ENCODE results near the gene BRIP1. TPM values are rescaled to one million over a fixed set of nuclear protein-coding genes. Genes with fewer than 3 reads are reported as not detected.

BRIP1 gene
- polyA plus RNA-seq, 1 of the 3 experiments (the other 2 are of a cell fraction): 2.0 TPM

DNA sequence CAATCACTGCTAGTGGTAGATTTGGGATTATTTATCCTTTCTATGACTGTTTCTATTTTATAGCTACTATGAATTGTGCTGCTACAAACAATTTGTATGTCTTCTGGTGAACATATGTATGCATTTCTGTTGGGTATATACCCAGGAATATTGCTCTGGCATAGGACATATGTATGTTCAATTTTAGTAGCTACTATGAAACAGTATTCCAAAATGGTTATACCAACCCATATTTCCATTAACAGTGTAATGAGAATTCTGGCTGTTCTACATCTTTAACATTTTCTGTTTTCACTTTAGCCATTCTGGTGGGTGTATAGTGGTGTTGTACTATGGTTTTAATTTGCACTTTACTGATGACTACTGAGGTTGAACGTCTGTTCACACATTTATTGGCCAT, 214.7 kb downstream of the BRIP1 start (continued):
- TF ChIP-seq, protein P1, sequence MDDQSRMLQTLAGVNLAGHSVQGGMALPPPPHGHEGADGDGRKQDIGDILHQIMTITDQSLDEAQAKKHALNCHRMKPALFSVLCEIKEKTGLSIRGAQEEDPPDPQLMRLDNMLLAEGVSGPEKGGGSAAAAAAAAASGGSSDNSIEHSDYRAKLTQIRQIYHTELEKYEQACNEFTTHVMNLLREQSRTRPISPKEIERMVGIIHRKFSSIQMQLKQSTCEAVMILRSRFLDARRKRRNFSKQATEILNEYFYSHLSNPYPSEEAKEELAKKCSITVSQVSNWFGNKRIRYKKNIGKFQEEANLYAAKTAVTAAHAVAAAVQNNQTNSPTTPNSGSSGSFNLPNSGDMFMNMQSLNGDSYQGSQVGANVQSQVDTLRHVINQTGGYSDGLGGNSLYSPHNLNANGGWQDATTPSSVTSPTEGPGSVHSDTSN (IDR thresholded peaks at IDR 0.05): no peak

DNA sequence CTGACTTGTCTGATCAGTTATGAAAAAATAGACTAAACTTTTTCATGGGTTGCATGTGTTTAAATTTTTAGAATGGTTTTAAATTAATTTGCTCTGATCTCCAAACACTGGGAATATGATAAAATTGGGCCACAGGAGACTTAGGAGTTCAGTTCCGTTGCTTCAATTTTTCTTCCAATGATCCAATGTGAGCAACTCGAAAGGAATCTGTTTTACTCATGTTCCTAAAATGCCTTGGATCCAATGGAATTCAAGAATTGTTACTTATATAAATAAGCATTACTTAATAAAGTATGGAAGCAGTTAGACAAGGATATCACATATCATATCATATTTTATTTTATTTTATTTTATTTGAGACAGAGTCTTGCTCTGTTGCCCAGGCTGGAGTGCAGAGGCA, 216.3 kb downstream of the BRIP1 start:
- TF ChIP-seq NFIC (IDR thresholded peaks at IDR 0.05; ENCODE audit: borderline replicate concordance) (no peak), TEAD4 (IDR thresholded peaks at IDR 0.05; ENCODE audit: borderline replicate concordance, insufficient read depth) (no peak), JUND (IDR thresholded peaks at IDR 0.05) (peak; percentile 56), POLR2AphosphoS5 (IDR thresholded peaks at IDR 0.05; ENCODE audit: low read depth, low read length) (no peak), MEF2A (IDR thresholded peaks at IDR 0.05; ENCODE audit: borderline replicate concordance, low read depth) (0 out of 2 replicates have a peak, but pooled peaks have one; percentile 21), EP300 (IDR thresholded peaks at IDR 0.05; ENCODE audit: borderline replicate concordance in 1 of 2, low read depth in 1 of 2, low read length in 1 of 2) (no peak), FOSL2 (IDR thresholded peaks at IDR 0.05; ENCODE audit: borderline replicate concordance, low read depth) (peak; percentile 45; the same call in 1 of the 2 replicates)
- no peak overlapping the region for H3K4me2 ChIP-seq
- H3K9me3 ChIP-seq: peaks cover 18% of the 10 kb centered on the region
- H3K4me3 ChIP-seq (ENCODE audit: low read depth in 2 of 2, low read length in 1 of 2): no peak overlapping the region
- DNase-seq: no peak
- H3K79me2 ChIP-seq (ENCODE audit: insufficient read depth): no peaks in the 10 kb centered on the region
- H3K9ac ChIP-seq: no peak overlapping the region
- ChIA-PET CTCF (interaction anchor here (1.3 kb wide), 1 partner anchor 190 kb away, joined by 5 read pairs; no protein-coding TSS in a partner anchor), POLR2A (no interaction called here)
- no peaks in the 10 kb centered on the region for H3K36me3 ChIP-seq (replicated peaks in 1 of 2; ENCODE audit: control insufficient read depth in 1 of 2, insufficient read depth in 2 of 2, low read length in 1 of 2)
- peaks cover 16% of the 10 kb centered on the region for H3F3A ChIP-seq (replicated peaks; ENCODE audit: insufficient read depth)
- H3K27me3 ChIP-seq (ENCODE audit: insufficient read depth): no peaks in the 10 kb centered on the region
- no peaks in the 10 kb centered on the region for H3K9me2 ChIP-seq
- peaks cover 0 to 6% of the 10 kb centered on the region in 2 experiments; a peak in 1 of 4 replicates for H3K4me1 ChIP-seq (ENCODE audit: control insufficient read depth in 1 of 2, insufficient read depth in 2 of 2, low read depth in 1 of 2, low read length in 1 of 2)
- 49% methylated on average over 2 of the region's 2 CpGs for WGBS (ENCODE audit: low lambda C conversion rate)
- no peaks in the 10 kb centered on the region for H4K20me1 ChIP-seq (ENCODE audit: insufficient read depth)
- H3K27ac ChIP-seq (ENCODE audit: low read depth in 2 of 2, low read length in 1 of 2): peak overlapping the region in 1 of 2 experiments; percentile 38; a peak in 1 of 4 replicates
- H2AFZ ChIP-seq (ENCODE audit: low read depth): 0 out of 2 replicates have a peak overlapping the region, but pooled peaks have one; percentile 20

DNA sequence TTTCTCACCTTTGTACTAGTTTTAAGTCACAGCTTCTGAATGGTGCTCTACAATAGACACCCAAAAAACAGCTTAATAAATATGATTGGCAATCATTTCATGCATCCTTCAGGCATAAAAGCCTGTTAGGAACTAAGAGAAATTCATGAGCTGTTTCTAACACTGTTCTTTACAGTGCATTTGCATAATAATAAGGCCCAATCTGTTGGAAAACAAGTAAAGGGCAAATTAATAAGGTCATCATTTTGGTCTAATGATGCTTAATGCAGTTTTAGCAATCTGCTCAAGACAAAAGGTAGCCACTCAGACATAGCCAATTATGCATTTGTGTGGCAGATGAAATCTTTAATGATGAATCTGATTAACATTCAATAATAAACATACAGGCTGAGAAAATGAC, 216.8 kb downstream of the BRIP1 start:
- TF ChIP-seq NFIC (IDR thresholded peaks at IDR 0.05; ENCODE audit: borderline replicate concordance) (no peak), CHD2 (IDR thresholded peaks at IDR 0.05; ENCODE audit: low read length, partially characterized antibody) (no peak), EP300 (IDR thresholded peaks at IDR 0.05; ENCODE audit: borderline replicate concordance in 1 of 2, low read depth in 1 of 2, low read length in 1 of 2) (no peak), RXRA (IDR thresholded peaks at IDR 0.05; ENCODE audit: borderline replicate concordance, low read depth) (no peak), POLR2AphosphoS5 (IDR thresholded peaks at IDR 0.05; ENCODE audit: low read depth, low read length) (no peak), NRF1 (IDR thresholded peaks at IDR 0.05; ENCODE audit: low read depth, low read length) (no peak), GATA2 (CRISPR knock-in tag; IDR thresholded peaks at IDR 0.05) (no peak), ELF1 (IDR thresholded peaks at IDR 0.05) (no peak), JUND (IDR thresholded peaks at IDR 0.05) (no peak)
- TF ChIP-seq, protein P1 (IDR thresholded peaks at IDR 0.05): no peak
- TF ChIP-seq, protein P2, sequence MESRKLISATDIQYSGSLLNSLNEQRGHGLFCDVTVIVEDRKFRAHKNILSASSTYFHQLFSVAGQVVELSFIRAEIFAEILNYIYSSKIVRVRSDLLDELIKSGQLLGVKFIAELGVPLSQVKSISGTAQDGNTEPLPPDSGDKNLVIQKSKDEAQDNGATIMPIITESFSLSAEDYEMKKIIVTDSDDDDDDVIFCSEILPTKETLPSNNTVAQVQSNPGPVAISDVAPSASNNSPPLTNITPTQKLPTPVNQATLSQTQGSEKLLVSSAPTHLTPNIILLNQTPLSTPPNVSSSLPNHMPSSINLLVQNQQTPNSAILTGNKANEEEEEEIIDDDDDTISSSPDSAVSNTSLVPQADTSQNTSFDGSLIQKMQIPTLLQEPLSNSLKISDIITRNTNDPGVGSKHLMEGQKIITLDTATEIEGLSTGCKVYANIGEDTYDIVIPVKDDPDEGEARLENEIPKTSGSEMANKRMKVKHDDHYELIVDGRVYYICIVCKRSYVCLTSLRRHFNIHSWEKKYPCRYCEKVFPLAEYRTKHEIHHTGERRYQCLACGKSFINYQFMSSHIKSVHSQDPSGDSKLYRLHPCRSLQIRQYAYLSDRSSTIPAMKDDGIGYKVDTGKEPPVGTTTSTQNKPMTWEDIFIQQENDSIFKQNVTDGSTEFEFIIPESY (IDR thresholded peaks at IDR 0.05; ENCODE audit: borderline replicate concordance, low read depth): no peak
- ChIA-PET CTCF (interaction anchor here (1.3 to 1.4 kb wide), 2 partner anchors 11 to 190 kb away, joined by 4 to 5 read pairs; no protein-coding TSS in a partner anchor), POLR2A (no interaction called here)
- peaks cover 12% of the 10 kb centered on the region for H3K9me3 ChIP-seq
- peak overlapping the region in 1 of 2 experiments; percentile 37; a peak in 1 of 4 replicates for H3K27ac ChIP-seq (ENCODE audit: low read depth in 2 of 2, low read length in 1 of 2)
- DNase-seq: no peak
- H3K36me3 ChIP-seq (replicated peaks in 1 of 2; ENCODE audit: control insufficient read depth in 1 of 2, insufficient read depth in 2 of 2, low read length in 1 of 2): no peaks in the 10 kb centered on the region
- H3K9ac ChIP-seq: no peak overlapping the region
- H2AFZ ChIP-seq (ENCODE audit: low read depth): 0 out of 2 replicates have a peak overlapping the region, but pooled peaks have one; percentile 20
- no peaks in the 10 kb centered on the region for H4K20me1 ChIP-seq (ENCODE audit: insufficient read depth)
- H3K4me2 ChIP-seq: no peak overlapping the region
- no peaks in the 10 kb centered on the region for H3K27me3 ChIP-seq (ENCODE audit: insufficient read depth)
- no peaks in the 10 kb centered on the region for H3K79me2 ChIP-seq (ENCODE audit: insufficient read depth)
- no peak overlapping the region for H3K4me3 ChIP-seq (ENCODE audit: low read depth in 2 of 2, low read length in 1 of 2)
- H3K4me1 ChIP-seq (ENCODE audit: control insufficient read depth in 1 of 2, insufficient read depth in 2 of 2, low read depth in 1 of 2, low read length in 1 of 2): peaks cover 0 to 6% of the 10 kb centered on the region in 2 experiments; a peak in 1 of 4 replicates
- H3K9me2 ChIP-seq: no peaks in the 10 kb centered on the region
- peaks cover 16% of the 10 kb centered on the region for H3F3A ChIP-seq (replicated peaks; ENCODE audit: insufficient read depth)

Data from SK-N-SH (cell line).